Measurements from ENCODE around the gene PRPS1.

PRPS1 gene

GRCh38 chrX:107687445-107687844, 59.1 kb downstream of the PRPS1 start:
- no peak for DNase-seq (ENCODE audit: low read depth, low spot score)
- no peak overlapping the region for H3K4me3 ChIP-seq (ENCODE audit: low read length)

DNA sequence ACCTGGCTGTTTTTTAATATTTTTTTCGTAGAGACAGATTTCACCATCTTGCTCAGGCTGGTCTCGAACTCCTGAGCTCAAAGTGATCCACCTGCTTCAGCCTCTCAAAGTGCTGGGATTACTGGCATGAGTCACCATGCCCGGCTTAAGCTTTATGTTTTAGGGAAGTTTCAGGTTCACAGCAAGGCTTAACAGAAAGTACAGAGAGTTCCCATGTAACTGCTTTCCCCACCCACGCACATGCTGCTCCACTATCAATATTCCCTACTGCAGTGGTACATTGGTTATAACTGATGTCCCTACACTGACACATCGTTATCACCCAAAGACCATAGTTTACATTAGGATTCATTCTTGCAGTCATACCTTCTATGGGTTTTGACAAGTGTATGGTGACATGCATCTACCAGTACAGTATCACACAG, 62.7 kb downstream of the PRPS1 start:
- DNase-seq (ENCODE audit: low read depth, low spot score) = no peak
- no peak overlapping the region for H3K4me3 ChIP-seq (ENCODE audit: low read length)

- DNase-seq (ENCODE audit: low read depth, low spot score) = no peak
- H3K4me3 ChIP-seq (ENCODE audit: low read length) = no peak overlapping the region
Measured at GRCh38 chrX:107699616-107700015, 71.3 kb downstream of the PRPS1 start.

GRCh38 chrX:107700317-107700774, 72.0 kb downstream of the PRPS1 start:
- H3K4me3 ChIP-seq (ENCODE audit: low read length) = no peak overlapping the region
- no peak for DNase-seq (ENCODE audit: low read depth, low spot score)
